PC-9 (cell line): ENCODE data around the gene CDH19. TPM values are rescaled to one million over a fixed set of nuclear protein-coding genes. Genes with fewer than 3 reads are reported as not detected.
A peak's percentile ranks its signal among the peaks of the same experiment; 100 is the strongest.

Experiments
- BruUV-seq: library from RNA; stranded (reverse); fragments of 400-500 nt; replicated peaks from 2 replicates; lab custom pipeline; 2021; lab: Mats Ljungman, UMichigan
- CTCF ChIA-PET: fragments of 300-600 bp; sonication (Branson Sonifier 250); formaldehyde crosslinking; loops from one replicate; lab custom pipeline; 2022; ENCODE audit warnings: antibody characterized with exemption; lab: Charles Lee
- POLR2A ChIA-PET: fragments of 300-600 bp; sonication (Branson Sonifier 250); formaldehyde crosslinking; loops from one replicate; lab custom pipeline; 2022; ENCODE audit warnings: antibody characterized with exemption; ENCODE audit not compliant: unreplicated experiment; lab: Charles Lee
- DNase-seq, 2 experiments: peaks; one replicate each; pipeline versions ENCODE4 v3.0.0 to v3.0.0-alpha.2; 2015 to 2022; ENCODE audit warnings: mixed read lengths in 1 of 2
- H2AFZ ChIP-seq: fragments of 200-600 bp; sonication (generic); 2 replicates; pipeline ENCODE4 v1.8.1; 2017; ENCODE audit warnings: antibody characterized with exemption
- H3F3A ChIP-seq: fragments of 200-600 bp; sonication (generic); 2 replicates; pipeline ENCODE4 v1.8.1; 2017; ENCODE audit warnings: antibody characterized with exemption, mild to moderate bottlenecking, low read depth; ENCODE audit not compliant: insufficient read depth
- H3K27ac ChIP-seq: fragments of 200-600 bp; sonication (generic); 2 replicates; pipeline ENCODE4 v1.6.1; 2016; ENCODE audit warnings: mixed run types
- H3K27me3 ChIP-seq: fragments of 200-600 bp; sonication (generic); 2 replicates; pipeline ENCODE4 v1.6.1; 2016; ENCODE audit warnings: low read depth, mixed run types; ENCODE audit not compliant: insufficient read depth
- H3K36me3 ChIP-seq: fragments of 200-600 bp; sonication (generic); 2 replicates; pipeline ENCODE4 v1.6.1; 2016; ENCODE audit warnings: low read depth, mixed run types
- H3K4me1 ChIP-seq: fragments of 200-600 bp; sonication (generic); replicated peaks from 2 replicates; pipeline ENCODE4 v1.6.1; 2016; ENCODE audit warnings: mixed run types; ENCODE audit not compliant: insufficient read depth
- H3K4me2 ChIP-seq: fragments of 200-600 bp; sonication (generic); 2 replicates; pipeline ENCODE4 v1.6.1; 2017; ENCODE audit warnings: mixed run types
- H3K4me3 ChIP-seq: fragments of 200-600 bp; sonication (generic); 2 replicates; pipeline ENCODE4 v1.6.1; 2016; ENCODE audit warnings: mixed run types
- H3K79me2 ChIP-seq: fragments of 200-600 bp; sonication (generic); 2 replicates; pipeline ENCODE4 v1.6.1; 2017; ENCODE audit warnings: low read depth, mixed run types
- H3K9me2 ChIP-seq: fragments of 200-600 bp; sonication (generic); 2 replicates; pipeline ENCODE4 v1.8.1; 2017; ENCODE audit warnings: mild to moderate bottlenecking; ENCODE audit not compliant: insufficient read depth
- H3K9me3 ChIP-seq: fragments of 200-600 bp; sonication (generic); 2 replicates; pipeline ENCODE4 v1.8.1; 2016; ENCODE audit warnings: low read depth; ENCODE audit not compliant: insufficient read depth
- H4K20me1 ChIP-seq: fragments of 200-600 bp; sonication (generic); 2 replicates; pipeline ENCODE4 v1.8.1; 2017; ENCODE audit not compliant: insufficient read depth
- EZH2 ChIP-seq: fragments of 200-600 bp; sonication (generic); IDR thresholded peaks from 2 replicates; pipeline ENCODE4 v1.8.0; 2017; ENCODE audit warnings: antibody characterized with exemption, low read depth
- intact Hi-C: fragments of 100-400 bp; cut with micrococcal nuclease; formaldehyde crosslinking; loops from one replicate; pipeline ENCODE4 v1.10.0; 2022; ENCODE audit not compliant: unreplicated experiment
- total RNA-seq: library from RNA; stranded (reverse); gene quantifications from 2 replicates; pipeline ENCODE4 v1.2.3, GENCODE V29; 2021
- TF ChIP-seq, protein P1 (sequence below): fragments of 200-600 bp; sonication (generic); conservative IDR thresholded peaks from 2 replicates; pipeline ENCODE4 v1.6.1; 2017; ENCODE audit warnings: mixed run types, antibody characterized with exemption, mild to moderate bottlenecking, moderate library complexity

The CDH19 gene
- total RNA-seq, 1 experiment from 2014 or later = not detected

DNA sequence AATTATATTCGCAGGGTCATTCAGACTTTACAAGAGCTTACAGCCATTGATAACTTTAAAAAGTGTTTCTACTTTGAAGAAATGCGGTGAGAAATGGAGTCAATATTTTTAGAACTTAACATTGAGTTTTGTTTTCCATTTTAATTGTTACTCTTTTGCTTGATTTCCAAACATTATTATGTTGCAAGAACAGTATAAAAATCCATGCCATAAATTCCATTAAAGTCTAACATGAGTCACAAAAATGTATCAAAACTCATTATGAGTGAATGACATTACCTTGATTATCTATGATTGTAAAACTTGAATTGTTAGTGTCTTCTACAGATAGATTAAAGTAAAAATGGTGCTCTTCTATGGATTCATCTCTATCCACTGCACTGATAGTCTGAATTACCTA, 92.6 kb downstream of the CDH19 start:
- Histone ChIP-seq H3K79me2 (no peaks in the 10 kb centered on the region), H3K4me1 (no peaks in the 10 kb centered on the region), H3K36me3 (no peaks in the 10 kb centered on the region), H3K4me2 (no peak overlapping the region), H3K27ac (peak overlapping the region; percentile 67), H3F3A (no peaks in the 10 kb centered on the region), H3K9me3 (peaks cover 5% of the 10 kb centered on the region; the same call in 1 of the 2 replicates), H3K27me3 (no peaks in the 10 kb centered on the region), H3K4me3 (no peak overlapping the region), H3K9me2 (no peaks in the 10 kb centered on the region), H4K20me1 (no peaks in the 10 kb centered on the region), H2AFZ (no peak overlapping the region)
- no TSS peak for BruUV-seq
- intact Hi-C loops = no loop called here
- DNase-seq = no peak
- no peak for TF ChIP-seq EZH2
- TF ChIP-seq, protein P1, sequence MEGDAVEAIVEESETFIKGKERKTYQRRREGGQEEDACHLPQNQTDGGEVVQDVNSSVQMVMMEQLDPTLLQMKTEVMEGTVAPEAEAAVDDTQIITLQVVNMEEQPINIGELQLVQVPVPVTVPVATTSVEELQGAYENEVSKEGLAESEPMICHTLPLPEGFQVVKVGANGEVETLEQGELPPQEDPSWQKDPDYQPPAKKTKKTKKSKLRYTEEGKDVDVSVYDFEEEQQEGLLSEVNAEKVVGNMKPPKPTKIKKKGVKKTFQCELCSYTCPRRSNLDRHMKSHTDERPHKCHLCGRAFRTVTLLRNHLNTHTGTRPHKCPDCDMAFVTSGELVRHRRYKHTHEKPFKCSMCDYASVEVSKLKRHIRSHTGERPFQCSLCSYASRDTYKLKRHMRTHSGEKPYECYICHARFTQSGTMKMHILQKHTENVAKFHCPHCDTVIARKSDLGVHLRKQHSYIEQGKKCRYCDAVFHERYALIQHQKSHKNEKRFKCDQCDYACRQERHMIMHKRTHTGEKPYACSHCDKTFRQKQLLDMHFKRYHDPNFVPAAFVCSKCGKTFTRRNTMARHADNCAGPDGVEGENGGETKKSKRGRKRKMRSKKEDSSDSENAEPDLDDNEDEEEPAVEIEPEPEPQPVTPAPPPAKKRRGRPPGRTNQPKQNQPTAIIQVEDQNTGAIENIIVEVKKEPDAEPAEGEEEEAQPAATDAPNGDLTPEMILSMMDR = no peak
- ChIA-PET POLR2A (interaction anchor here (1.0 kb wide), 1 partner anchor 498 kb away, joined by 3 read pairs; no protein-coding TSS in a partner anchor), CTCF (no interaction called here)

- Histone ChIP-seq H3K4me2 (no peak overlapping the region), H3K4me1 (no peaks in the 10 kb centered on the region), H3K4me3 (no peak overlapping the region), H3F3A (no peaks in the 10 kb centered on the region), H2AFZ (no peak overlapping the region), H3K79me2 (no peaks in the 10 kb centered on the region), H3K27ac (0 out of 2 replicates have a peak overlapping the region, but pooled peaks have one; percentile 67), H3K9me2 (no peaks in the 10 kb centered on the region), H3K36me3 (no peaks in the 10 kb centered on the region), H3K27me3 (no peaks in the 10 kb centered on the region), H3K9me3 (peaks cover 5% of the 10 kb centered on the region; the same call in 1 of the 2 replicates), H4K20me1 (no peaks in the 10 kb centered on the region)
- TF ChIP-seq, protein P1 = no peak
- no peak for TF ChIP-seq EZH2
- ChIA-PET POLR2A (interaction anchor here (0.5 to 1.0 kb wide), 3 partner anchors 61 to 792 kb away, joined by 3 to 5 read pairs (median 4); no protein-coding TSS in a partner anchor), CTCF (interaction anchor here (0.6 kb wide), 1 partner anchor 19 kb away, joined by 4 read pairs; no protein-coding TSS in a partner anchor)
- intact Hi-C loops = no loop called here
- DNase-seq = no peak
- BruUV-seq = no TSS peak
Observed at GRCh38 chr18:66510357-66511045, 93.4 kb downstream of the CDH19 start.

DNA sequence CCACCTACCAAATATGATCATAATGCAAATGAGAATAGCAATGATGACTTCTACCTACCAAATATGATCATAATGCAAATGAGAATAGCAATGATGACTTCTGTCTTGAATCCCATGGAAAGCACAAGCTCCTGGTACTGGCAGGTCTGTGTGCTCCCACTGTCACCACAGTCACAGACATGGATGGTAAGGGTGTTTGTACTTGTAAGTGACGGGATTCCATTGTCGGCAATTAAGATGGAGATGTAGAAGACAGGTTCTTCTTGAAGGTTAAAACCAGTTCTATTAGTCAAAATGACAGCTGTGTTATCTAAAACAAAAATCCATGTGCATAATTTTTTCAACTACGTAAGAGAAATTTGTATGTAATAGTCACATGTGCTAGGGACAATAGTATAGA, 95.0 kb downstream of the CDH19 start:
- POLR2A ChIA-PET = no interaction called here
- no TSS peak for BruUV-seq
- CTCF ChIA-PET = no interaction called here

More for the DNA sequence above, 95.0 kb downstream of the CDH19 start:
- Histone ChIP-seq H3F3A (no peaks in the 10 kb centered on the region), H2AFZ (no peak overlapping the region), H3K9me2 (no peaks in the 10 kb centered on the region), H3K9me3 (peaks cover 5% of the 10 kb centered on the region; the same call in 1 of the 2 replicates), H3K4me3 (no peak overlapping the region), H3K4me1 (no peaks in the 10 kb centered on the region), H3K27me3 (no peaks in the 10 kb centered on the region), H3K36me3 (no peaks in the 10 kb centered on the region), H3K4me2 (no peak overlapping the region), H3K79me2 (no peaks in the 10 kb centered on the region), H4K20me1 (no peaks in the 10 kb centered on the region), H3K27ac (no peak overlapping the region)
- no peak for TF ChIP-seq EZH2
- TF ChIP-seq, protein P1 = no peak
- no peak for DNase-seq
- intact Hi-C loops = no loop called here
